ENCODE measurements around the gene WFIKKN2.

The WFIKKN2 gene

GRCh38 chr17:50813583-50813982 is 21.8 kb upstream of the WFIKKN2 start:
- DNase-seq (ENCODE audit: low spot score) = no peak

DNA sequence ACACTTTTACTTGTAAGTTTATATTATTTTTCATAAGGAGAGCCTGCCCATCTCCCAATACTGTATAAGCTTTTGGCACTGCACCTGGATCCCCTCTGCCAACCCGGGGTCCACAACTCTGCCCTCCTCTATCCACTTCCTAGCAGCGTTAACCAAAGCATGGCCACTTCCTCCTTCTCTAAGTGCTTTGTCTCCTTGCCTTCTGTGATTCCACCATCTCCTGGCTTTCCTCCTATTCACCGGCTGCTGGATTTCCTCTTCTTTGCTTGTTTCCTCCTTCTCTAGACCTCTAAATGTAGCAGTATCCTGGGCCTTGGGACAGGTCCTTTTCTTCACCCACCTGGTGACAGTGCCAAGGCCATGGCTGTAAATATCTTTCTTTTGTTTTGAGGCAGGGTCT is 20.0 kb upstream of the WFIKKN2 start:
- DNase-seq (ENCODE audit: low spot score) = no peak

DNA sequence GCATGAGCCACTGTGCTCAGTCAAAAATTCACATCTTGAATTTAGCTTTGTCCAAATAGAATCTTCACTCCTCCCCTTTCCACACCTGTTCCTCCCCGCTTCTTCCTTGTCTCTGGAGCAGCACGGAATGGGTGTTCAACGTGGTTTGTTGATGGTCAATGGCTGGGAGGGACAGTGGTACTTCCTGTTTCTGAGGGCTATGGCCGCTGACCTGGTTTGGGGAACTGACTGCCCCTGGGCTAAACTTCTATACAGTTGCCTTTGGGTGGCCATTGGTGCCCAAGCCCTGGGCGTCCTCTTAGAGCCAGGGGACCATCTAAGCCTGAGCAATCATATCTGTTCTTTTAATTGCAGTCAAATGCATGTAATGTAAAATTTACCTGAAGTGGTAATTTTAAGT is 19.1 kb upstream of the WFIKKN2 start:
- DNase-seq (ENCODE audit: low spot score) = no peak

- no peak for DNase-seq (ENCODE audit: low spot score)
Observed at GRCh38 chr17:50816771-50817751, 18.3 kb upstream of the WFIKKN2 start.

DNA sequence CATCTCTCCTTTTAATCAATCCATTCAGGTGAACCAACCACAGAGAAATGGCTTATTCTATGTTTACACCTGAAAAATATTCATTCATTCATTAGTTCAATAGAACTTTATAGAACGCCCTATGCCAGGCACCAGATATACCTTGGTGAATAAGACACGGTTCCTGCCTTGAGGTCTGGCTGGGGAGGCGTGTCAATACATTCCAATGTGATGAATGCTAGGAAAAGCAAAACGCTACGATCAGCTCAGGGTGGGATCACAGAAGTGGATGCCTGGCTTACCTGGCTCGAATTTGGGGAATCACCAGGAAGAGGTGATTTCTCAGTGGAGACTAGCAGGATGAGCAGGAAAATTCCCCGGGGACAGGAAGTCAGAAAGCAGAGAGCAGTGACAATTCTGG is 17.5 kb upstream of the WFIKKN2 start:
- DNase-seq (ENCODE audit: low spot score) = peak; percentile 85

- DNase-seq (ENCODE audit: low spot score) = peak; percentile 29
Observed at GRCh38 chr17:50818261-50818660, 17.1 kb upstream of the WFIKKN2 start.

- peak; percentile 76 for DNase-seq (ENCODE audit: low spot score)
Observed at GRCh38 chr17:50818921-50819657, 16.3 kb upstream of the WFIKKN2 start.

DNA sequence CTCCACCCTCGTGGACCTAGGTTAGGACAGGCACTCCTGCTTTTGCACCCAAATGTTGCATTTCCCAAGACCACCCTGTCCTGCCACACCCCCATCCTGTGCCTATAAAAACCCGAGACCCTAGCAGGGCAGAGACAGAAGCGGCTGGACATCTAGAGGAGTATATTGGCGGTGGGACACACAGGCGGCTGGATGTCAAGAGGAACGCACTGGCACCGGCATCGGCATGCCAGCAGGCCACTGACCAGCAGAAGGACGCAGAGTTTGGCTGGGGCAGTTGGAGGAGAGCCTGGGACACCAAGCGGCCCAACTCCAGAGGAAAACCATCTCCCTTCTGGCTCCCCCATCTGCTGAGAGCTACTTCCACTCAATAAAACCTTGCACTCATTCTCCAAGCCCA is 14.7 kb upstream of the WFIKKN2 start:
- DNase-seq (ENCODE audit: low spot score) = no peak

DNA sequence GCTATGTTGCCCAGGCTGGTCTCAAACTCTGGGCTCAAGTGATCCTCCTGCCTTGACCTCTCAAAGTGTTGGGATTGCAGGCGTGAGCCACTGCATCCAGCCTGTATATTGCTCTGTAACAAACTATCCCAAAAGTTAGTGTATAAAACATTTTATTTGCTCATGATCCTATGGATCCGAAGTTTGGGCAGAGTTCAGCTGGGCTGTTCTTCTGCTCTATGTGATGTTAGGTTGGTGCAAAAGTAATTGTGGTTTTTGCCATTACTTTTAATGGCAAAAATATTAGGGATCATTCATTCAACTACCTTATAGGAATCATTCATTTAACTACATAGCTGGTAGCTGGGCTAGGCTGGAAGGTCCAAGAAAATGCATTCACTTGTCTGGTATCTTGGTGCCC is 12.8 kb upstream of the WFIKKN2 start:
- DNase-seq (ENCODE audit: low spot score) = no peak

GRCh38 chr17:50824429-50824828 is 11.0 kb upstream of the WFIKKN2 start:
- DNase-seq (ENCODE audit: low spot score) = no peak

DNA sequence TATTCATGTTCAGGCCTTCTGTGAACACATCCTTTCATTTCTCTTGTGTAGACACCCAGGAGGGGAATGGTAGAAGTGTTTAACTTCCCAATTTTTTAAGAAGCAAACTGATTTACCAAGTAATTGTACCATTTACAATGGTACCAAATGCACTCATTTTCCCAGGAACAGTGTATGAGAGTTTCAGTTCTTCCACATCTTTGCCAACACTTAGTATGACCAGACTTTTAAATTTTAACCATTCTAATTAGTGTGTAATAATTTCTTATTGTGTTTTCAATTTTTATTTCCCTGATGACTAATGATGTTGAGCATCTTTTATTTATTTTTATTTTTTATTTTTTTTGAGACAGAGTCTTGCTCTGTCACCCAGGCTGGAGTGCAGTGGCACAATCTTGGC is 10.2 kb upstream of the WFIKKN2 start:
- no peak for DNase-seq (ENCODE audit: low spot score)

GRCh38 chr17:50828508-50829170 is 6.7 kb upstream of the WFIKKN2 start:
- no peak for DNase-seq (ENCODE audit: low spot score)

GRCh38 chr17:50829332-50829731 is 6.1 kb upstream of the WFIKKN2 start:
- DNase-seq (ENCODE audit: low spot score) = no peak

DNA sequence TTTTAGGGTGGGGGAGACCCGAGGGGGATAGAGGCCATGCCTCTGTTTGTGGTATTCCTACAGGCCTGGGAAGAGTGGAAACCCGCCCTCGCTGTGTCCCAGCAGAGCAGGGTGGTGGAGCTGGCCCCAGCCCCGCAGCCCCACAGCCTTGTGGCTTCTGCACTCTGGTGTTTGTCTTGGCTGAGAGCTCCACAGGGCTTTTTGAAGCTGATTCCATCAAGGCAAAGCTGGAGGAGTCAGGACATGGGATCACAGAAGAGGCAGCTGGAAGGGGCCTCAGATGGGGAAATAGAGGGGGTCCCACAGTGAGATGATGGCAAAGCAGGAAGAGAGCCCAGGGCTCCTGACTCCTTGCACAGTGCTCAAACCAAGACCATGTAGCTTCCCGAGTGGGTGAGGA is 5.0 kb upstream of the WFIKKN2 start:
- no peak for DNase-seq (ENCODE audit: low spot score)

DNA sequence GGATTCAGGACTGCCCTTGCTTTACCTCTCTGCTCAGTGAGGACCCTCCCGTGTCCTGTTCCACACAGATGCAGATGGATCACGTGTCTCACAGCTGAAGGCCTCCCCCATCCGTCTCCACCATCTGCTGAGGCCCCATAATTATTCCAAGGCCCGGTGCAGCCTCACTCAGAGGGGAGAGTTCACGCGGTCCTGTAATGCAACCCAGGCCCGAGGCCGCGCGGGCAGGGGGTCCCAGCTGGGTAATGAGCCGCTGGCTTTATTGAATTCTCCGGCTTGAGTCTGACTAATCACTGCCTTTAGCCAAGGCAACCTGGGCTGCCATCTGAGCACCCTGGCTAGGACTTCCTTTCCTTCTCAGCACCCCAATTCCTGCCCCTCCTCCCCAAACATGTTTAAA is 4.4 kb upstream of the WFIKKN2 start:
- DNase-seq (ENCODE audit: low spot score) = no peak

DNA sequence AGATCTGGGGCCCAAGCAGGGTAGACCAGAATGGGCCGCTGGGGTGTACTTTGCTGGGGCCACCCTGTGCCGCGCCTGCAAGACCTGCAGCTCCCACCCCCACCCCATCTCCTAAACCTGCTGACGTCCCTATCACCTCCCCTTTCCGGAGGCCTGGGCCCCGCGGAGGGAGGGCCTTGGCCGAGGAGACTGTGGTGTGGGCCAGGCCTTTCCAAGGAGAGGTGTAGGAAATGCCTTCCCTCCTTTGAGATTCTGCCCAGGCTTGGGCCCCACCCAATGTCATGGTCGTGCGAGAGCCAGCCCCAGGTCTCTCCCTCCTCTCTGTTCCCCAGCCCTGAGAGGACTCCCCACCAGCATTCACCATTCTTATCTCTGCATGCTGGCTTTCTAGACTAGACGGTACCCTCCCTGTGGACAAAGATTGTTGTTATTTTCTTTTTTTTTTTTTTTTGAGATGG is 3.9 kb upstream of the WFIKKN2 start:
- no peak for DNase-seq (ENCODE audit: low spot score)

- DNase-seq (ENCODE audit: low spot score) = no peak
Observed at GRCh38 chr17:50832267-50832863, 3.0 kb upstream of the WFIKKN2 start.

GRCh38 chr17:50832864-50833381 is 2.5 kb upstream of the WFIKKN2 start:
- no peak for DNase-seq (ENCODE audit: low spot score)

- DNase-seq (ENCODE audit: low spot score) = no peak
Observed at GRCh38 chr17:50833510-50834428, 1.6 kb upstream of the WFIKKN2 start.

GRCh38 chr17:50834429-50835300 is 721 bp upstream of the WFIKKN2 start:
- DNase-seq (ENCODE audit: low spot score) = peak; percentile 37
